ENCODE measurements around the gene MRPL58.

Gene MRPL58

GRCh38 chr17:75067856-75068255 lies 55.4 kb downstream of the MRPL58 start:
- ChIA-PET CTCF (interaction anchor here (1.1 kb wide), 1 partner anchor 46 kb away, joined by 5 read pairs; no protein-coding TSS in a partner anchor), POLR2A (interaction anchor here (1.0 kb wide), 1 partner anchor 33 kb away, joined by 4 read pairs; no protein-coding TSS in a partner anchor)
- TF ChIP-seq HDGF (IDR thresholded peaks at IDR 0.05; ENCODE audit: borderline replicate concordance) = no peak
- TF ChIP-seq ZNF384 (IDR thresholded peaks at IDR 0.05) = no peak
- no peak for TF ChIP-seq FOXA1 (IDR thresholded peaks at IDR 0.05)
- no peak for TF ChIP-seq L3MBTL2 (conservative IDR thresholded peaks at IDR 0.05)
- no peak for TF ChIP-seq ELF4 (IDR thresholded peaks at IDR 0.05)
- no peak for TF ChIP-seq SP1 (IDR thresholded peaks at IDR 0.05)
- DNase-seq (ENCODE audit: extremely low spot score) = no peak

GRCh38 chr17:75068750-75069149 lies 56.3 kb downstream of the MRPL58 start:
- POLR2A ChIA-PET = interaction anchor here (1.0 kb wide), 1 partner anchor 33 kb away, joined by 4 read pairs; no protein-coding TSS in a partner anchor
- CTCF ChIA-PET = interaction anchor here (0.6 to 1.1 kb wide), 2 partner anchors 45 to 53 kb away, joined by 4 to 5 read pairs; no protein-coding TSS in a partner anchor
- no peak for DNase-seq (ENCODE audit: extremely low spot score)
- TF ChIP-seq CTBP1 (IDR thresholded peaks at IDR 0.05; ENCODE audit: borderline replicate concordance) = no peak
- TF ChIP-seq ARNT (IDR thresholded peaks at IDR 0.05) = no peak
- TF ChIP-seq FOXA1 (IDR thresholded peaks at IDR 0.05) = no peak
- TF ChIP-seq HDGF (IDR thresholded peaks at IDR 0.05; ENCODE audit: borderline replicate concordance) = no peak
- TF ChIP-seq FOXK2 (IDR thresholded peaks at IDR 0.05) = no peak
- no peak for TF ChIP-seq TARDBP (IDR thresholded peaks at IDR 0.05)
- TF ChIP-seq SUZ12 (IDR thresholded peaks at IDR 0.05) = no peak

GRCh38 chr17:75069783-75070182 lies 57.3 kb downstream of the MRPL58 start:
- ChIA-PET POLR2A (interaction anchor here (0.9 to 1.2 kb wide), 4 partner anchors 9 to 58 kb away, joined by 3 read pairs; partner anchors contain the start of gene MRPL58), CTCF (interaction anchor here (0.7 to 1.2 kb wide), 3 partner anchors 16 to 132 kb away, joined by 3 to 4 read pairs (median 4); no protein-coding TSS in a partner anchor)
- no peak for DNase-seq (ENCODE audit: extremely low spot score)
- no peak for TF ChIP-seq ARNT (IDR thresholded peaks at IDR 0.05)
- no peak for TF ChIP-seq FOXM1 (IDR thresholded peaks at IDR 0.05; ENCODE audit: borderline replicate concordance)
- no peak for TF ChIP-seq L3MBTL2 (conservative IDR thresholded peaks at IDR 0.05)
- TF ChIP-seq ZNF384 (IDR thresholded peaks at IDR 0.05) = no peak
- no peak for TF ChIP-seq FOXK2 (IDR thresholded peaks at IDR 0.05)
- no peak for TF ChIP-seq LEF1 (IDR thresholded peaks at IDR 0.05; ENCODE audit: borderline replicate concordance)
- TF ChIP-seq TARDBP (IDR thresholded peaks at IDR 0.05) = no peak
- no peak for TF ChIP-seq CTBP1 (IDR thresholded peaks at IDR 0.05; ENCODE audit: borderline replicate concordance)
- no peak for TF ChIP-seq BHLHE40 (IDR thresholded peaks at IDR 0.05; ENCODE audit: borderline replicate concordance)
- no peak for TF ChIP-seq HDGF (IDR thresholded peaks at IDR 0.05; ENCODE audit: borderline replicate concordance)
- no peak for TF ChIP-seq FOXA1 (IDR thresholded peaks at IDR 0.05)
- TF ChIP-seq SP1 (IDR thresholded peaks at IDR 0.05) = no peak
- TF ChIP-seq PKNOX1 (IDR thresholded peaks at IDR 0.05) = no peak
- TF ChIP-seq NFRKB (IDR thresholded peaks at IDR 0.05) = no peak
- no peak for TF ChIP-seq ELF4 (IDR thresholded peaks at IDR 0.05)
